C4-2B (cell line): ENCODE results near the gene MDH1B.

Experiments
- ZFX ChIP-seq: fragments of 450-650 bp; IDR thresholded peaks from 2 replicates; pipeline ENCODE4 v1.6.1; 2017
- TF ChIP-seq, protein P1 (sequence below): fragments of 450-650 bp; conservative IDR thresholded peaks from 2 replicates; pipeline ENCODE4 v1.5.1; 2017; ENCODE audit warnings: mild to moderate bottlenecking

DNA sequence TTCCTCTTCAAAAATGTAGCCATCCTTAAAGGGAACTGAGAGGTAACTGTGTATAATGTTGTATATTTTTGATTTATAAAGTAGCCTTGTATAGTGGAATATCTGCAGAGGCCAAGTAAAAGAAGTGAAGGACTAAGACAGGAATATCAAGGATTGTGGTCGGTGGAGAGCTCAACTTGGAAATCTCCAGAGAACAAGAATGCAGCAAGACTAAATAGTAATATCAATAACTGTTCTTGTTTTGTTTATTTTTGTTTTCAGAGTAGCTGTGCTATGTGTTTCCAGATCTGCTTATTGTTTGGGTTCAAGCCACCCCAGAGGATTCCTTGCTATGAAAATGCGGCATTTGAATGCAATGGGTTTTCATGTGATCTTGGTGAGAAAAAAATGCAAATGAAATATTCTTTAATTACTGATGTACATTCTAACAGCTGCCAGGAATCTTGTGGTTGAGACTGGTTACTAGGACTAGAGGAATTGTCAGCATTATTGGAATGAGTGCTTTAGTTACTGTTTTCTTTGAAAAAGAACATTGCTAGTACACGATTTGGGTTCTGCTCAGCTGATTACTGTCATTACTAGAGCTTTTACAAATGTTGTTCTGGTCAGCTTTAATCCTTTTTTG, 25.3 kb upstream of the MDH1B start:
- TF ChIP-seq, protein P1, sequence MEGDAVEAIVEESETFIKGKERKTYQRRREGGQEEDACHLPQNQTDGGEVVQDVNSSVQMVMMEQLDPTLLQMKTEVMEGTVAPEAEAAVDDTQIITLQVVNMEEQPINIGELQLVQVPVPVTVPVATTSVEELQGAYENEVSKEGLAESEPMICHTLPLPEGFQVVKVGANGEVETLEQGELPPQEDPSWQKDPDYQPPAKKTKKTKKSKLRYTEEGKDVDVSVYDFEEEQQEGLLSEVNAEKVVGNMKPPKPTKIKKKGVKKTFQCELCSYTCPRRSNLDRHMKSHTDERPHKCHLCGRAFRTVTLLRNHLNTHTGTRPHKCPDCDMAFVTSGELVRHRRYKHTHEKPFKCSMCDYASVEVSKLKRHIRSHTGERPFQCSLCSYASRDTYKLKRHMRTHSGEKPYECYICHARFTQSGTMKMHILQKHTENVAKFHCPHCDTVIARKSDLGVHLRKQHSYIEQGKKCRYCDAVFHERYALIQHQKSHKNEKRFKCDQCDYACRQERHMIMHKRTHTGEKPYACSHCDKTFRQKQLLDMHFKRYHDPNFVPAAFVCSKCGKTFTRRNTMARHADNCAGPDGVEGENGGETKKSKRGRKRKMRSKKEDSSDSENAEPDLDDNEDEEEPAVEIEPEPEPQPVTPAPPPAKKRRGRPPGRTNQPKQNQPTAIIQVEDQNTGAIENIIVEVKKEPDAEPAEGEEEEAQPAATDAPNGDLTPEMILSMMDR, result no peak
- no peak for TF ChIP-seq ZFX
